PFSK-1 (cell line): Measurements from ENCODE around the gene PDPK1.

Source experiments
- POLR2AphosphoS5 ChIP-seq: IDR thresholded peaks from 2 replicates; pipeline ENCODE4 v1.6.1; 2012; ENCODE audit warnings: low read depth, mild to moderate bottlenecking, control low read depth, low read length, moderate library complexity
- SIN3A ChIP-seq: IDR thresholded peaks from 2 replicates; pipeline ENCODE4 v1.6.1; 2012; ENCODE audit warnings: mild to moderate bottlenecking, low read length, moderate library complexity, borderline replicate concordance; ENCODE audit not compliant: insufficient read depth
- TF ChIP-seq, protein P1 (sequence below), 2 experiments: IDR thresholded peaks; 2 replicates each; pipeline versions ENCODE4 v1.6.1 to v1.8.0; 2011 to 2012; ENCODE audit warnings: low read depth in 2 of 2, low read length in 2 of 2, control low read depth in 1 of 2, inconsistent platforms in 1 of 2, mild to moderate bottlenecking in 1 of 2, moderate library complexity in 1 of 2; ENCODE audit not compliant: insufficient read depth in 1 of 2

DNA sequence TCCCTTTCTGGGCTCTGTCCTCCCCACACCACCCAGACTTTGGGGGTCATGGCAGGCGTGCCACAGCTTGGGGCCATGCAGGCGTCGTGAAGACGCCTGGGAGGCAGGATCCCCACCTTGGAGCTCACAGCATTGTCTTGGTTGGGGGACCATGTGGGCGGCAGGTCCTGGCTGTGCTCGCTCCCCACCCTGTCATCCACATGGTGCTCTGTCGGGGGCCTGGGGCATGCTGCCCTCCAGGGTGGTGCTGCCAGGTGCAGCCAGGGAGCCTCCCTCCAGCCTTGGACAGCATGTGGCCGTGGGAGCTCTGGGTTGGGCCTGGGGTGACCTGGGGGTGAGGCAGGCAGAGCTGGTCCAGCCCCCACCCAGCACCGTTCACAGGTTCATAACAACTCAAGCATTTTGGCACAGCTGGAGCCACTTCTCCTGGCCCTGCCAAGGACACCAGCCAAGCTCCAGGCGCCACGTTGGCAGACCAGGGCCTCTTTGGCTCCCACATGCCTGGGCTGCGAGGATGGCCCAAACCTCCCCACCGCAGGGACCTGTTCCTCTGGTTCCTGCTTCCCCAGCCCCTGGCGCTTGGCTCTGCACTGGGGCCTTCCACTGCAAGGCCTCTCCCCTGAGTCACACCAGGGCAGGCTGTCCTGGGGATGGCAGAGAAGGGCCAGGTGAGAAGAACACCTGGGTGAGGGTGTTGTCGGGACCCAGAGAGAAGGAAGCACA is 39.1 kb upstream of the PDPK1 start:
- no peak for TF ChIP-seq SIN3A
- TF ChIP-seq POLR2AphosphoS5, result no peak
- TF ChIP-seq, protein P1, sequence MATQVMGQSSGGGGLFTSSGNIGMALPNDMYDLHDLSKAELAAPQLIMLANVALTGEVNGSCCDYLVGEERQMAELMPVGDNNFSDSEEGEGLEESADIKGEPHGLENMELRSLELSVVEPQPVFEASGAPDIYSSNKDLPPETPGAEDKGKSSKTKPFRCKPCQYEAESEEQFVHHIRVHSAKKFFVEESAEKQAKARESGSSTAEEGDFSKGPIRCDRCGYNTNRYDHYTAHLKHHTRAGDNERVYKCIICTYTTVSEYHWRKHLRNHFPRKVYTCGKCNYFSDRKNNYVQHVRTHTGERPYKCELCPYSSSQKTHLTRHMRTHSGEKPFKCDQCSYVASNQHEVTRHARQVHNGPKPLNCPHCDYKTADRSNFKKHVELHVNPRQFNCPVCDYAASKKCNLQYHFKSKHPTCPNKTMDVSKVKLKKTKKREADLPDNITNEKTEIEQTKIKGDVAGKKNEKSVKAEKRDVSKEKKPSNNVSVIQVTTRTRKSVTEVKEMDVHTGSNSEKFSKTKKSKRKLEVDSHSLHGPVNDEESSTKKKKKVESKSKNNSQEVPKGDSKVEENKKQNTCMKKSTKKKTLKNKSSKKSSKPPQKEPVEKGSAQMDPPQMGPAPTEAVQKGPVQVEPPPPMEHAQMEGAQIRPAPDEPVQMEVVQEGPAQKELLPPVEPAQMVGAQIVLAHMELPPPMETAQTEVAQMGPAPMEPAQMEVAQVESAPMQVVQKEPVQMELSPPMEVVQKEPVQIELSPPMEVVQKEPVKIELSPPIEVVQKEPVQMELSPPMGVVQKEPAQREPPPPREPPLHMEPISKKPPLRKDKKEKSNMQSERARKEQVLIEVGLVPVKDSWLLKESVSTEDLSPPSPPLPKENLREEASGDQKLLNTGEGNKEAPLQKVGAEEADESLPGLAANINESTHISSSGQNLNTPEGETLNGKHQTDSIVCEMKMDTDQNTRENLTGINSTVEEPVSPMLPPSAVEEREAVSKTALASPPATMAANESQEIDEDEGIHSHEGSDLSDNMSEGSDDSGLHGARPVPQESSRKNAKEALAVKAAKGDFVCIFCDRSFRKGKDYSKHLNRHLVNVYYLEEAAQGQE (IDR thresholded peaks at IDR 0.05; ENCODE audit: insufficient read depth in 1 of 2, low read depth in 2 of 2, low read length in 2 of 2), result no peak
